ENCODE measurements around the gene PACRGL.
"Not testable (repeated sequence)": the region's sequence is repeated elsewhere in the genome, so short reads cannot be mapped to it uniquely, and the experiment has no call there.

PACRGL gene

GRCh38 chr4:20723463-20723862, 23.2 kb downstream of the PACRGL start:
- no peak for DNase-seq (ENCODE audit: low spot score)

GRCh38 chr4:20724915-20725314, 24.7 kb downstream of the PACRGL start:
- DNase-seq (ENCODE audit: low spot score) = no peak

GRCh38 chr4:20735931-20736330, 35.7 kb downstream of the PACRGL start:
- DNase-seq (ENCODE audit: low spot score) = no peak

GRCh38 chr4:20746000-20746399, 45.7 kb downstream of the PACRGL start:
- DNase-seq (ENCODE audit: low spot score) = not testable (repeated sequence)

- no peak for DNase-seq (ENCODE audit: low spot score)
These were observed 52.4 kb downstream of the PACRGL start for GRCh38 chr4:20752641-20753040.

GRCh38 chr4:20754036-20754435, 53.8 kb downstream of the PACRGL start:
- DNase-seq (ENCODE audit: low spot score) = no peak

- peak; percentile 5 for DNase-seq (ENCODE audit: low spot score)
These were observed 59.8 kb downstream of the PACRGL start for GRCh38 chr4:20760053-20760452.

GRCh38 chr4:20761382-20761781, 61.1 kb downstream of the PACRGL start:
- DNase-seq (ENCODE audit: low spot score) = no peak

GRCh38 chr4:20761826-20762225, 61.6 kb downstream of the PACRGL start:
- no peak for DNase-seq (ENCODE audit: low spot score)

- DNase-seq (ENCODE audit: low spot score) = no peak
These were observed 64.2 kb downstream of the PACRGL start for GRCh38 chr4:20764366-20764992.

GRCh38 chr4:20773144-20773997, 73.1 kb downstream of the PACRGL start:
- DNase-seq (ENCODE audit: low spot score) = peak; percentile 46

- DNase-seq (ENCODE audit: low spot score) = no peak
These were observed 78.6 kb downstream of the PACRGL start for GRCh38 chr4:20778896-20779295.

GRCh38 chr4:20783134-20783533, 82.9 kb downstream of the PACRGL start:
- DNase-seq (ENCODE audit: low spot score) = not testable (repeated sequence)

- no peak for DNase-seq (ENCODE audit: low spot score)
These were observed 87.8 kb downstream of the PACRGL start for GRCh38 chr4:20787940-20788665.

All from HuH-7 (cell line).